Esophagus muscularis mucosa (tissue), 4 donors: ENCODE data around the gene JPH3. TPM values are rescaled to one million over a fixed set of nuclear protein-coding genes. Genes with fewer than 3 reads are reported as not detected.

Experiments
- DNase-seq: peaks from one replicate; pipeline ENCODE4 v3.0.0-alpha.2; 2017; ENCODE audit errors: extremely low spot score
- H3K27ac ChIP-seq, 4 donors: fragments of 200-600 bp; sonication (generic); replicated peaks in 1 of 4; 1 replicate in 3 of 4; 2 replicates in 1 of 4; pipeline ENCODE4 v1.5.1; 2016 to 2019; ENCODE audit warnings: mild to moderate bottlenecking in 1 of 4
- H3K27me3 ChIP-seq, 4 donors: fragments of 200-600 bp; sonication (generic); one replicate each; pipeline versions ENCODE4 v1.5.1 to v1.6.0; 2016 to 2019
- H3K36me3 ChIP-seq, 4 donors: fragments of 200-600 bp; sonication (generic); one replicate each; pipeline ENCODE4 v1.5.1; 2016 to 2019
- H3K4me1 ChIP-seq, 4 donors: fragments of 200-600 bp; sonication (generic); one replicate each; pipeline ENCODE4 v1.5.1; 2016 to 2019
- H3K4me3 ChIP-seq, 4 donors: fragments of 200-600 bp; sonication (generic); 1 replicate in 2 of 4; 2 replicates in 2 of 4; pipeline ENCODE4 v1.5.1; 2016 to 2019; ENCODE audit warnings: mild to moderate bottlenecking in 4 of 4, moderate library complexity in 1 of 4
- H3K9me3 ChIP-seq, 4 donors: fragments of 200-600 bp; sonication (generic); 1 replicate in 3 of 4; 2 replicates in 1 of 4; pipeline ENCODE4 v1.5.1; 2016 to 2019
- EP300 ChIP-seq: sonication (generic); formaldehyde crosslinking; IDR thresholded peaks from one replicate; pipeline ENCODE4 v1.6.1; 2017; ENCODE audit warnings: antibody characterized with exemption
- POLR2A ChIP-seq: fragments of 450-650 bp; IDR thresholded peaks from one replicate; pipeline ENCODE4 v1.6.1; 2017; ENCODE audit warnings: antibody characterized with exemption, moderate library complexity, mild to moderate bottlenecking, low read depth
- POLR2AphosphoS5 ChIP-seq, 2 donors: sonication (generic); formaldehyde crosslinking; IDR thresholded peaks; one replicate each; pipeline ENCODE4 v1.6.1; 2017; ENCODE audit warnings: antibody characterized with exemption in 2 of 2
- WGBS: methylation state at CpG from one replicate; pipeline ENCODE4 v1.1.5; 2018; 5-methylcytosine and 5-hydroxymethylcytosine counted together
- intact Hi-C: fragments of 100-400 bp; cut with DNase I; formaldehyde crosslinking; loops from one replicate; pipeline ENCODE4 v1.15.1; 2023
- total RNA-seq, 4 donors: library from RNA; depleted of rRNA; stranded (reverse); fragments of >200 nt; gene quantifications; one replicate each; pipeline versions ENCODE4 v1.1.0 to v1.2.1, GENCODE V29; 2016
- TF ChIP-seq, protein P1 (sequence below), 3 experiments: fragments of 200-600 bp in 2 of 3; fragments of 450-650 bp in 1 of 3; sonication (generic) in 2 of 3; IDR thresholded peaks; one replicate each; pipeline ENCODE4 v1.5.1; 2017 to 2019; ENCODE audit warnings: antibody characterized with exemption in 3 of 3, mild to moderate bottlenecking in 2 of 3, moderate library complexity in 1 of 3

The JPH3 gene
- total RNA-seq, 4 donors from 2014 or later, result 0.42 to 2.2 (median 0.54) TPM

GRCh38 chr16:87636741-87637140, 34.4 kb downstream of the JPH3 start:
- WGBS, result 91% methylated on average over 22 of the region's 22 CpGs
- TF ChIP-seq, protein P1, sequence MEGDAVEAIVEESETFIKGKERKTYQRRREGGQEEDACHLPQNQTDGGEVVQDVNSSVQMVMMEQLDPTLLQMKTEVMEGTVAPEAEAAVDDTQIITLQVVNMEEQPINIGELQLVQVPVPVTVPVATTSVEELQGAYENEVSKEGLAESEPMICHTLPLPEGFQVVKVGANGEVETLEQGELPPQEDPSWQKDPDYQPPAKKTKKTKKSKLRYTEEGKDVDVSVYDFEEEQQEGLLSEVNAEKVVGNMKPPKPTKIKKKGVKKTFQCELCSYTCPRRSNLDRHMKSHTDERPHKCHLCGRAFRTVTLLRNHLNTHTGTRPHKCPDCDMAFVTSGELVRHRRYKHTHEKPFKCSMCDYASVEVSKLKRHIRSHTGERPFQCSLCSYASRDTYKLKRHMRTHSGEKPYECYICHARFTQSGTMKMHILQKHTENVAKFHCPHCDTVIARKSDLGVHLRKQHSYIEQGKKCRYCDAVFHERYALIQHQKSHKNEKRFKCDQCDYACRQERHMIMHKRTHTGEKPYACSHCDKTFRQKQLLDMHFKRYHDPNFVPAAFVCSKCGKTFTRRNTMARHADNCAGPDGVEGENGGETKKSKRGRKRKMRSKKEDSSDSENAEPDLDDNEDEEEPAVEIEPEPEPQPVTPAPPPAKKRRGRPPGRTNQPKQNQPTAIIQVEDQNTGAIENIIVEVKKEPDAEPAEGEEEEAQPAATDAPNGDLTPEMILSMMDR (IDR thresholded peaks at IDR 0.05), result no peak
- TF ChIP-seq POLR2AphosphoS5 (IDR thresholded peaks at IDR 0.05) (no peak), EP300 (no peak), POLR2A (no peak)

GRCh38 chr16:87637357-87637756, 35.0 kb downstream of the JPH3 start:
- no peaks in the 10 kb centered on the region for H3K36me3 ChIP-seq
- H3K4me3 ChIP-seq, result no peak overlapping the region
- peaks cover 0 to 57% (median 0%) of the 10 kb centered on the region in 4 donors for H3K27me3 ChIP-seq
- no peak for TF ChIP-seq EP300
- TF ChIP-seq POLR2A, result no peak
- no peak for TF ChIP-seq POLR2AphosphoS5 (IDR thresholded peaks at IDR 0.05)
- TF ChIP-seq, protein P1 (IDR thresholded peaks at IDR 0.05), result no peak
- H3K27ac ChIP-seq, result no peak overlapping the region
- DNase-seq, result no peak
- intact Hi-C loops, result loop anchor here (2.0 to 5.0 kb wide), 3 partner anchors 45 to 225 kb away; no protein-coding TSS in a partner anchor
- WGBS, result 95% methylated on average over 12 of the region's 13 CpGs
- H3K9me3 ChIP-seq, result no peaks in the 10 kb centered on the region
- H3K4me1 ChIP-seq, result peaks cover 11 to 17% (median 15%) of the 10 kb centered on the region in 4 donors

More at GRCh38 chr16:87636741-87637140, 34.4 kb downstream of the JPH3 start:
- peaks cover 0 to 51% (median 0%) of the 10 kb centered on the region in 4 donors for H3K27me3 ChIP-seq
- H3K4me1 ChIP-seq, result peaks cover 11 to 17% (median 15%) of the 10 kb centered on the region in 4 donors
- no peak for DNase-seq
- H3K27ac ChIP-seq, result no peak overlapping the region
- H3K36me3 ChIP-seq, result no peaks in the 10 kb centered on the region
- peaks cover 0 to 2% (median 0%) of the 10 kb centered on the region in 4 donors for H3K9me3 ChIP-seq
- intact Hi-C loops, result loop anchor here (2.0 to 5.0 kb wide), 3 partner anchors 44 to 224 kb away; no protein-coding TSS in a partner anchor
- no peak overlapping the region for H3K4me3 ChIP-seq

DNA sequence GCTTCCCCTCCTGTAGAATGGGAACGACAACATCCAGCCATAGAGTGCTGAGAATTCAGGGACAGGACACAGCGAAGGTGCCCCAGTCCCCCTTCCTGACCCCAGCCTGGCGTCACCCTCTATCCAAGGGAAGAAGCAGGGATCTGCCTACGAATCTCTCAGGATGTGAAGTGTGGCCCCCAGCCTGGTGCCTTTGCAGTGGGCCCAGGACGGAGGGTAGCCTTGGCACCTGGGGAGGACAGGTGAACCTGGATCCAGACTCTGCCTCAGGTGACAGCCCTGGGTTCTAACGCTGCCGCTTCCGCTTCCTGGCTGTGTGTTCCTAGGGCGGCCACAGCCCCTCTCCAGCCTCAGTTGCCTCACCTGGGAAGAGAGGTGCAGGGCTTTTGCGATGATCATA, 36.4 kb downstream of the JPH3 start:
- TF ChIP-seq, protein P1 (IDR thresholded peaks at IDR 0.05), result no peak
- TF ChIP-seq POLR2AphosphoS5 (IDR thresholded peaks at IDR 0.05), result no peak
- TF ChIP-seq POLR2A, result no peak
- no peak for TF ChIP-seq EP300
- H3K9me3 ChIP-seq, result no peaks in the 10 kb centered on the region
- 75% methylated on average over 8 of the region's 10 CpGs for WGBS
- no peak overlapping the region for H3K27ac ChIP-seq
- H3K4me3 ChIP-seq, result no peak overlapping the region
- peaks cover 11 to 17% (median 15%) of the 10 kb centered on the region in 4 donors for H3K4me1 ChIP-seq
- H3K36me3 ChIP-seq, result no peaks in the 10 kb centered on the region
- no peak for DNase-seq
- intact Hi-C loops, result loop anchor here (5.0 kb wide), 2 partner anchors 86 to 226 kb away; no protein-coding TSS in a partner anchor
- peaks cover 0 to 50% (median 0%) of the 10 kb centered on the region in 4 donors for H3K27me3 ChIP-seq

DNA sequence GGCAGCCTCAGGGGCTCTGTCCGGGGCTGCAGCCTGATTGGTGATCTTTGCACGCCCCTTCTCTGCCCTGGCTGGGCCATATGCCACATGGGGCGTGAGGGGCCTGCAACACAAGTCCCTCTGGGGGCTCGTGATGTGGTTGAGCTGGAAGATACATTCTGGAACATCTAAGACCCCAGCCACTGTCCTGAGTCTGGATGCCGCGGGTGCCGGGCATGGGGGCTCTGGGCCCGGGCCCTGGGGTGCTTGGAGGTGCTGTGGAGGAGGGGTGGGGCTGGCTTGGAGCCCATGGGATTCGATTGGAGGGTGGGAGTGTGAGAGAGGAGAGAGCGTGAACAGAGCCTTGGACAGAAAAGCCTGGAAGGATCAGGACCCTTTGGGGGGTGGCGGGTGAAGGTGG, 39.4 kb downstream of the JPH3 start:
- no peak for DNase-seq

More for the DNA sequence above, 39.4 kb downstream of the JPH3 start:
- no peaks in the 10 kb centered on the region for H3K36me3 ChIP-seq
- peaks cover 0 to under 1% (median under 1%) of the 10 kb centered on the region in 4 donors for H3K4me1 ChIP-seq
- no peaks in the 10 kb centered on the region for H3K9me3 ChIP-seq
- no peak overlapping the region for H3K27ac ChIP-seq
- WGBS, result 80% methylated on average over 6 of the region's 11 CpGs
- TF ChIP-seq POLR2A, result no peak
- no peak for TF ChIP-seq POLR2AphosphoS5 (IDR thresholded peaks at IDR 0.05)
- TF ChIP-seq, protein P1 (IDR thresholded peaks at IDR 0.05), result no peak
- TF ChIP-seq EP300, result no peak
- intact Hi-C loops, result no loop called here
- H3K4me3 ChIP-seq, result no peak overlapping the region
- peaks cover 0 to 41% (median 0%) of the 10 kb centered on the region in 4 donors for H3K27me3 ChIP-seq
